SK-N-SH treated with all-trans-retinoic acid at 6 μM for 48 hours (cell line): ENCODE results near the gene LCNL1.
"Not testable (repeated sequence)": the region's sequence is repeated elsewhere in the genome, so short reads cannot be mapped to it uniquely, and the experiment has no call there.

Source experiments
- ATAC-seq: fragments of 200-7000 bp; cut with Tn5 transposase; 3 replicates; pipeline ENCODE4 v1.9.1; 2020; ENCODE audit warnings: mild to moderate bottlenecking, moderate library complexity
- ARNTL ChIP-seq: fragments of 450-650 bp; formaldehyde crosslinking; IDR thresholded peaks from 2 replicates; pipeline ENCODE4 v1.5.0; 2020; ENCODE audit warnings: low read depth, mild to moderate bottlenecking, moderate library complexity, borderline replicate concordance
- BACH2 ChIP-seq: fragments of 250-450 bp; sonication (Bioruptor Pico); IDR thresholded peaks from 2 replicates; pipeline ENCODE4 v1.9.0; 2021; ENCODE audit warnings: mild to moderate bottlenecking, borderline replicate concordance
- CSDC2 ChIP-seq: fragments of 250-450 bp; sonication (Bioruptor Pico); IDR thresholded peaks from 2 replicates; pipeline ENCODE4 v1.5.0; 2020; ENCODE audit warnings: mild to moderate bottlenecking, moderate library complexity
- ESRRG ChIP-seq: fragments of 250-450 bp; sonication (Bioruptor Pico); IDR thresholded peaks from 2 replicates; pipeline ENCODE4 v1.6.1; 2021; ENCODE audit warnings: mild to moderate bottlenecking
- GLIS3 ChIP-seq: fragments of 250-450 bp; sonication (Bioruptor Pico); IDR thresholded peaks from 2 replicates; pipeline ENCODE4 v1.5.0; 2020; ENCODE audit warnings: mild to moderate bottlenecking, moderate library complexity
- ISL1 ChIP-seq: fragments of 250-450 bp; sonication (Bioruptor Pico); IDR thresholded peaks from 2 replicates; pipeline ENCODE4 v2.1.2; 2022; ENCODE audit warnings: mild to moderate bottlenecking, moderate library complexity
- OSR1 ChIP-seq: fragments of 250-450 bp; sonication (Bioruptor Pico); IDR thresholded peaks from 2 replicates; pipeline ENCODE4 v1.8.0; 2022; ENCODE audit warnings: moderate library complexity, mild to moderate bottlenecking, inconsistent platforms
- PPARA ChIP-seq: fragments of 250-450 bp; sonication (Bioruptor Pico); IDR thresholded peaks from 2 replicates; pipeline ENCODE4 v1.5.0; 2020; ENCODE audit warnings: mild to moderate bottlenecking, borderline replicate concordance
- SNAI2 ChIP-seq: fragments of 250-450 bp; sonication (Bioruptor Pico); IDR thresholded peaks from 2 replicates; pipeline ENCODE4 v1.5.0; 2020; ENCODE audit warnings: mild to moderate bottlenecking, moderate library complexity
- TCF4 ChIP-seq: fragments of 250-450 bp; sonication (Bioruptor Pico); IDR thresholded peaks from 2 replicates; pipeline ENCODE4 v1.8.0; 2021; ENCODE audit warnings: mild to moderate bottlenecking, moderate library complexity, borderline replicate concordance
- TOX ChIP-seq: fragments of 250-450 bp; sonication (Bioruptor Pico); IDR thresholded peaks from 2 replicates; pipeline ENCODE4 v1.8.0; 2021; ENCODE audit warnings: mild to moderate bottlenecking, moderate library complexity, borderline replicate concordance
- TSHZ2 ChIP-seq: fragments of 250-450 bp; sonication (Bioruptor Pico); IDR thresholded peaks from 2 replicates; pipeline ENCODE4 v1.5.0; 2020; ENCODE audit warnings: mild to moderate bottlenecking, moderate library complexity
- ZC3H10 ChIP-seq: fragments of 250-450 bp; sonication (Bioruptor Pico); IDR thresholded peaks from 2 replicates; pipeline ENCODE4 v1.5.1; 2021; ENCODE audit warnings: mild to moderate bottlenecking, moderate library complexity
- ZFP3 ChIP-seq: fragments of 250-450 bp; sonication (Bioruptor Pico); IDR thresholded peaks from 2 replicates; pipeline ENCODE4 v1.5.0; 2020; ENCODE audit warnings: mild to moderate bottlenecking, moderate library complexity
- ZFP30 ChIP-seq: fragments of 450-650 bp; formaldehyde crosslinking; IDR thresholded peaks from 2 replicates; pipeline ENCODE4 v1.5.0; 2022; ENCODE audit warnings: mild to moderate bottlenecking, moderate library complexity
- ZNF565 ChIP-seq: fragments of 450-650 bp; formaldehyde crosslinking; conservative IDR thresholded peaks from 2 replicates; pipeline ENCODE4 v1.5.0; 2020; ENCODE audit warnings: low read depth, mild to moderate bottlenecking, moderate library complexity
- ZNF8 ChIP-seq: fragments of 450-650 bp; formaldehyde crosslinking; IDR thresholded peaks from 2 replicates; pipeline ENCODE4 v1.5.0; 2020; ENCODE audit warnings: mild to moderate bottlenecking, moderate library complexity
- TF ChIP-seq, protein P1 (sequence below): fragments of 250-450 bp; sonication (Bioruptor Pico); IDR thresholded peaks from 2 replicates; pipeline ENCODE4 v1.8.0; 2021; ENCODE audit warnings: low read depth, mild to moderate bottlenecking, moderate library complexity, borderline replicate concordance
- TF ChIP-seq, protein P2 (sequence below): fragments of 250-450 bp; sonication (Bioruptor Pico); IDR thresholded peaks from 2 replicates; pipeline ENCODE4 v1.5.1; 2020; ENCODE audit warnings: low read depth, mild to moderate bottlenecking, moderate library complexity

LCNL1 gene

DNA sequence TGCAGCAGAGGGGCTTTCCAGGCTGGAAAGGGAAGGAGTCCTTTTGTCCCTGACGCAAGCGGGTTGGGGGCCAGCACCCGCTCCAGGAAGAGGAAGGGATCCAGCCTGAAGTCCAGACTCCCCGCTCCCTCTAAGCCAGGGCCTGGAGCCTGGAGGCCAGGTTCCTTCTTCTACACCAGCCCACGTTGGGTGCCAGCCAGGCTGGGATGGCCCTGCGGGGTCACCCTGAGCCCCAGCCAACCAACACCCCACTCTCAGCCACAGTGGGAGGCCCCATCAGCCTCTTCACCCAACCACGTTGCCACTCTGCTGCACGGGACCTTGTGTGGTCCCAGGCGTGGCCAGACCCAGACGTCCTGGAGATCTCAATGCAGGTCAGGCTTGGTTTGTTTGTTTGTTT, 50.1 kb downstream of the LCNL1 start:
- no peak for ATAC-seq
- TF ChIP-seq OSR1 (CRISPR knock-in tag) = no peak
- no peak for TF ChIP-seq TOX (CRISPR knock-in tag)
- TF ChIP-seq ESRRG (CRISPR knock-in tag) = no peak
- TF ChIP-seq, all 23 proteins: peak for 0

GRCh38 chr9:137033481-137033880, 50.7 kb downstream of the LCNL1 start:
- not testable (repeated sequence) for ATAC-seq

DNA sequence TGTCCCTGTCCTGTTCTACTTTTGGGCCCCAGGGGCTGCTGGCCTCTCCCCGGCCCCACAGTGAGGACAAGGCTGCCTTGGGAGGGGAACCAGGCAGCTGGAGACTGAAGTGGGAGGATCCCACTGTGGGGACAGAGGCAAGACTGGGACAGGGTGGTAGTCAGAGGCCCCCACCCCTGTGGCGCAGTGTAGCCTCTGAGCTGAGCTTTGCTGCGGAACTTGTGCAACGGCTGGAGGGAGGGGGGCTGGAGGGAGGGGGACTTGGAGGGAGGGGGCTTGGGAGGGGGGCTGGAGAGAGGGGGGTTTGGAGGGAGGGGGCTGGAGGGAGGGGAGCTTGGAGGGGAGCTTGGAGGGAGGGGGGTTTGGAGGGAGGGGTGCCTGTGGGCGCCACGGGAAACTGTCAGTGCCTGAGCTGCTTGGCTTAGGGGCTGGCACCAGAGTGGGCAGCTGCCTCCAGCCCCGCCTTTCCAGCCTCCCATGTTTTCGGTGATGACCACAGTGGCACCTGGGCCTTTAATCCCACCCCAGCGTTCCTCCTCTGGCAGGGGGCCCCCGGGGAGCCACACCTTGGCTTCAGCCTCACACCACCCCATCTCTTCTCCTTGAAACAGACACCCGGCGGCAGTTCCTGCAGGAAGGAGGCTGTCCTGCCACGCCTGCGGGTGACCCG, 51.4 kb downstream of the LCNL1 start:
- TF ChIP-seq, protein P1, sequence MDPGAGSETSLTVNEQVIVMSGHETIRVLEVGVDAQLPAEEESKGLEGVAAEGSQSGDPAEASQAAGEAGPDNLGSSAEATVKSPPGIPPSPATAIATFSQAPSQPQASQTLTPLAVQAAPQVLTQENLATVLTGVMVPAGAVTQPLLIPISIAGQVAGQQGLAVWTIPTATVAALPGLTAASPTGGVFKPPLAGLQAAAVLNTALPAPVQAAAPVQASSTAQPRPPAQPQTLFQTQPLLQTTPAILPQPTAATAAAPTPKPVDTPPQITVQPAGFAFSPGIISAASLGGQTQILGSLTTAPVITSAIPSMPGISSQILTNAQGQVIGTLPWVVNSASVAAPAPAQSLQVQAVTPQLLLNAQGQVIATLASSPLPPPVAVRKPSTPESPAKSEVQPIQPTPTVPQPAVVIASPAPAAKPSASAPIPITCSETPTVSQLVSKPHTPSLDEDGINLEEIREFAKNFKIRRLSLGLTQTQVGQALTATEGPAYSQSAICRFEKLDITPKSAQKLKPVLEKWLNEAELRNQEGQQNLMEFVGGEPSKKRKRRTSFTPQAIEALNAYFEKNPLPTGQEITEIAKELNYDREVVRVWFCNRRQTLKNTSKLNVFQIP = no peak
- TF ChIP-seq, protein P2, sequence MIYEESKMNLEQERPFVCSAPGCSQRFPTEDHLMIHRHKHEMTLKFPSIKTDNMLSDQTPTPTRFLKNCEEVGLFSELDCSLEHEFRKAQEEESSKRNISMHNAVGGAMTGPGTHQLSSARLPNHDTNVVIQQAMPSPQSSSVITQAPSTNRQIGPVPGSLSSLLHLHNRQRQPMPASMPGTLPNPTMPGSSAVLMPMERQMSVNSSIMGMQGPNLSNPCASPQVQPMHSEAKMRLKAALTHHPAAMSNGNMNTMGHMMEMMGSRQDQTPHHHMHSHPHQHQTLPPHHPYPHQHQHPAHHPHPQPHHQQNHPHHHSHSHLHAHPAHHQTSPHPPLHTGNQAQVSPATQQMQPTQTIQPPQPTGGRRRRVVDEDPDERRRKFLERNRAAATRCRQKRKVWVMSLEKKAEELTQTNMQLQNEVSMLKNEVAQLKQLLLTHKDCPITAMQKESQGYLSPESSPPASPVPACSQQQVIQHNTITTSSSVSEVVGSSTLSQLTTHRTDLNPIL (CRISPR knock-in tag) = no peak
- TF ChIP-seq GLIS3 (no peak), CSDC2 (no peak), ZFP3 (CRISPR knock-in tag) (no peak), ZNF565 (no peak), ZNF8 (CRISPR knock-in tag) (no peak), SNAI2 (CRISPR knock-in tag) (no peak), OSR1 (CRISPR knock-in tag) (no peak), ESRRG (CRISPR knock-in tag) (no peak), BACH2 (CRISPR knock-in tag) (no peak)
- no peak for ATAC-seq

DNA sequence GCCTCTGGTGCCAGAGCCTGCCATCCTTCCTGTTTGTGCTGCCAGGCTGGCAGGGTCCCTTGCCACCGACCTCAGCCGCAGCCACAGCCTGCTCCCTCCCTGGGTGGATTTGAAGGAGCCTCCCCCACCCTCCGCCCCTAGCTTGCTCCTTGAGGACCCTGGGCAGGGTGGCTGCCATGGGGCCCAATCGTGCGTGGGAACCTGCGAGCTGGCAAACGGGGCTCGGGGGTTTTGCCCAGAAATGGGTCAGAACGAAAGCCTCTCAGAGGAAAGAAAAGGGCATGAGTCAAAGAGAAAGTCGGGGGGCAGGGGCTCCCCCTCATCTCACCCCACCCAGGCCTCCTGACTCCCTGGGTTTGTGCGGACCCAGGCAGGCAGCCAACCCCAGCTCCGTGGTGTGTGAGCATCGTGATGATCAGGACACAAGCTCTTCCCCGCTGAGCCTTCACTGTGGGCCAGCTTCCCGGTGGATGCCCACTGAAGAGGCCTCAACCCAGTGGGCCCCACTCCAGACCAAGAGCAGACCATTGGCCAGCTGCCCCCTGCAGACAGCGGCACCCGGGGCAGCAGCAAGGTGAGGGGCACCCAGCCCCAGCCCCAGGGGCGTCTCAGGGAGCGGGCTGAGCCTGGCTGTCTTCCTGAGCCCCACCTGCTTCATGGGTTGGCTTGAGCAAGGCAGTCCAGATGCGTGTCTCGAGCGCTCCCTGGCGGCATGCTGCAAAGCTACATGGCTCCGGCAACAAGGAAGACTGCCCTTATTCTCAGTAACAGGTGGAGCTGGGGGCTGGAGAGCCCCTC, 52.1 kb downstream of the LCNL1 start:
- ATAC-seq = peak; percentile 97
- TF ChIP-seq ARNTL (CRISPR knock-in tag) (no peak), PPARA (CRISPR knock-in tag) (no peak), ZC3H10 (no peak), CSDC2 (no peak), ISL1 (CRISPR knock-in tag) (no peak), ZFP30 (CRISPR knock-in tag) (no peak), ESRRG (CRISPR knock-in tag) (no peak), SNAI2 (CRISPR knock-in tag) (no peak), ZNF565 (no peak), TSHZ2 (CRISPR knock-in tag) (no peak), TCF4 (CRISPR knock-in tag) (no peak), ZFP3 (CRISPR knock-in tag) (no peak)
- TF ChIP-seq, protein P2 (CRISPR knock-in tag) = no peak
